SH-SY5Y (cell line): Measurements from ENCODE around the gene CCR8.

Experiments
- GATA2 ChIP-seq: IDR thresholded peaks from 2 replicates; pipeline ENCODE4 v1.6.1; 2011; ENCODE audit warnings: mild to moderate bottlenecking, low read depth, low read length
- GATA3 ChIP-seq: IDR thresholded peaks from 2 replicates; pipeline ENCODE4 v1.6.1; 2011; ENCODE audit warnings: low read depth, mild to moderate bottlenecking, low read length, moderate library complexity

DNA sequence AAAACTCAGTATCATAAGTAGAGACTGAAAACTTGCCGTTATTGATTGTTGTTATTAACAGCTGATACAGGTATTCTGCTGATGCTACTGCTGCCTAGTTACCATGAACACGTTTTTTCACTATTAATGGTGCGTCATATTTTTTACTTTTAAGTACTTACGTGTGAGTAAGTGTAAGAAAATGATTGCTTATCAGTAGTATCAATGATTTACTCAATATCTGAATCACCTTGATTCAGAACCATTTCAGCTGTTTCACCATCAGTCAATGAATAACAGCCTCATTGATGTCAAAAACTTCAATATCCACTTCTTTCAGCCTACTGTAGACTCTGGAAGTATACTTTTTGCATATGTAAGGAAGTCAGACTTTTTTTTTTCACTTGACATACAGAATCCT is 4.7 kb downstream of the CCR8 start:
- TF ChIP-seq GATA2 (no peak), GATA3 (no peak)
